Measurements from ENCODE around the gene B4GALT3. TPM values are rescaled to one million over a fixed set of nuclear protein-coding genes. Genes with fewer than 3 reads are reported as not detected.

The B4GALT3 gene
- polyA plus RNA-seq, 3 donors = 16.8 to 50.3 (median 21.0) TPM

DNA sequence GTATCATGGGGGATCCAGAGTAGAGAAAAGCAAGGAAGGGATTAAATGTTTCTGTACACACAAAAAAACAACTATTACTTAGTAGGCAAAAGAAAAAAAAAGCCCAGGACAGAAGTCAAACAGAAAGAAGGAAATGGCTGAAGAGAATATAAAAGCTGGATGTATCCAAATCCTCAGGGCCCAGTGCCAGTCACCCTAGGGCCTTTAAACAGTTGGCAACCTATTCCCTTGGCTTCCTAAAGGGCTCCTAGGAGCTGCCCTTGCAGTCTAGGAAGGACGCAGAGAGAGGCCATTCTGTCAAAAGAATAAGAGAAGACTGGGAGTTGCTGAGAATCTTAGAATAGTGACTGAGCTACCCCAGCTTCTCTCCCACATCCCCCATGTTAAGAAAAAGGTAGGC, 5.0 kb downstream of the B4GALT3 start:
- peaks cover 19% of the 10 kb centered on the region for H3K79me2 ChIP-seq (ENCODE audit: insufficient read depth, low read length)
- H3K9me3 Mint-ChIP-seq = no peaks in the 10 kb centered on the region
- H3K4me2 ChIP-seq (replicated peaks; ENCODE audit: extremely low read depth, low read length, poor library complexity, severe bottlenecking) = no peak overlapping the region
- no peaks in the 10 kb centered on the region for H3K9me3 ChIP-seq (replicated peaks in 1 of 2; ENCODE audit: control insufficient read depth in 1 of 2, insufficient read depth in 1 of 2, low read length in 2 of 2)
- peaks cover 65 to 80% of the 10 kb centered on the region in 2 donors for H3K36me3 Mint-ChIP-seq
- peaks cover 22% of the 10 kb centered on the region for H3K4me1 Mint-ChIP-seq
- intact Hi-C loops (cut with micrococcal nuclease) = no loop called here
- peak overlapping the region in 1 of 7 donors; percentile 17 for H3K27ac Mint-ChIP-seq
- no peak overlapping the region for H3K27ac ChIP-seq (ENCODE audit: low read depth in 1 of 2, low read length in 2 of 2)
- no peak overlapping the region for H2AFZ ChIP-seq (ENCODE audit: insufficient read depth, low read depth, low read length, poor library complexity, severe bottlenecking)
- no peak for TF ChIP-seq CTCF (IDR thresholded peaks at IDR 0.05)
- no peaks in the 10 kb centered on the region for H4K20me1 ChIP-seq (ENCODE audit: insufficient read depth, low read length)
- H3K4me1 ChIP-seq (ENCODE audit: control insufficient read depth in 1 of 2, insufficient read depth in 2 of 2, low read length in 2 of 2) = peaks cover 14 to 17% of the 10 kb centered on the region in 2 donors
- no peak overlapping the region for H3K4me3 Mint-ChIP-seq
- DNase-seq = no peak
- H3K4me3 ChIP-seq (replicated peaks in 1 of 3; ENCODE audit: low read depth in 2 of 3, low read length in 3 of 3) = no peak overlapping the region
- peaks cover 55 to 72% of the 10 kb centered on the region in 2 donors for H3K36me3 ChIP-seq (replicated peaks in 1 of 2; ENCODE audit: control insufficient read depth in 1 of 2, insufficient read depth in 2 of 2, low read length in 2 of 2)
- no CpG with 5 or more reads among the region's 1 CpG for WGBS (ENCODE audit: insufficient coverage)
- no peaks in the 10 kb centered on the region for H3K27me3 Mint-ChIP-seq (ENCODE audit: low read depth in 3 of 3)
- no peak overlapping the region for H3K9ac ChIP-seq (ENCODE audit: insufficient read depth, low read length, poor library complexity, severe bottlenecking)
- no peaks in the 10 kb centered on the region for H3K27me3 ChIP-seq (ENCODE audit: control insufficient read depth in 2 of 2, insufficient read depth in 2 of 2, low read length in 2 of 2)

- H3K4me3 Mint-ChIP-seq = no peak overlapping the region
- no peak overlapping the region for H3K27ac ChIP-seq (ENCODE audit: low read depth in 1 of 2, low read length in 2 of 2)
These were observed 5.6 kb downstream of the B4GALT3 start for GRCh38 chr1:161171696-161172095.

More at GRCh38 chr1:161171696-161172095, 5.6 kb downstream of the B4GALT3 start:
- peaks cover 0 to 2% (median 0%) of the 10 kb centered on the region in 3 donors for H3K27me3 Mint-ChIP-seq (ENCODE audit: low read depth in 3 of 3)
- no peaks in the 10 kb centered on the region for H3K9me3 ChIP-seq (replicated peaks in 1 of 2; ENCODE audit: control insufficient read depth in 1 of 2, insufficient read depth in 1 of 2, low read length in 2 of 2)
- H3K36me3 ChIP-seq (replicated peaks in 1 of 2; ENCODE audit: control insufficient read depth in 1 of 2, insufficient read depth in 2 of 2, low read length in 2 of 2) = peaks cover 55 to 72% of the 10 kb centered on the region in 2 donors
- H3K4me3 ChIP-seq (replicated peaks in 1 of 3; ENCODE audit: low read depth in 2 of 3, low read length in 3 of 3) = no peak overlapping the region
- peaks cover 18 to 20% of the 10 kb centered on the region in 2 donors for H3K4me1 ChIP-seq (ENCODE audit: control insufficient read depth in 1 of 2, insufficient read depth in 2 of 2, low read length in 2 of 2)
- peaks cover 65 to 80% of the 10 kb centered on the region in 2 donors for H3K36me3 Mint-ChIP-seq
- TF ChIP-seq CTCF (IDR thresholded peaks at IDR 0.05) = no peak
- no peaks in the 10 kb centered on the region for H3K9me3 Mint-ChIP-seq
- no peaks in the 10 kb centered on the region for H3K27me3 ChIP-seq (ENCODE audit: control insufficient read depth in 2 of 2, insufficient read depth in 2 of 2, low read length in 2 of 2)
- intact Hi-C loops (cut with micrococcal nuclease) = no loop called here
- WGBS (ENCODE audit: insufficient coverage) = 93% methylated on average over 10 of the region's 12 CpGs
- no peak overlapping the region for H3K9ac ChIP-seq (ENCODE audit: insufficient read depth, low read length, poor library complexity, severe bottlenecking)
- DNase-seq = no peak
- peaks cover 13% of the 10 kb centered on the region for H3K79me2 ChIP-seq (ENCODE audit: insufficient read depth, low read length)
- H2AFZ ChIP-seq (ENCODE audit: insufficient read depth, low read depth, low read length, poor library complexity, severe bottlenecking) = no peak overlapping the region
- peak overlapping the region in 3 of 7 donors; percentile 13 to 75 (median 50) for H3K27ac Mint-ChIP-seq
- H4K20me1 ChIP-seq (ENCODE audit: insufficient read depth, low read length) = no peaks in the 10 kb centered on the region
- H3K4me1 Mint-ChIP-seq = peaks cover 27% of the 10 kb centered on the region
- H3K4me2 ChIP-seq (replicated peaks; ENCODE audit: extremely low read depth, low read length, poor library complexity, severe bottlenecking) = no peak overlapping the region
